Astrocyte (in vitro differentiated cells and primary cell): ENCODE data around the gene ENG. TPM values are rescaled to one million over a fixed set of nuclear protein-coding genes. Genes with fewer than 3 reads are reported as not detected.

ENCODE experiments used
- DNase-seq: peaks from one replicate; pipeline ENCODE4 v3.0.0-alpha.2; 2010; ENCODE audit warnings: low read depth
- FAIRE-seq: peaks from 2 replicates; lab custom pipeline; 2011; peaks lifted over from hg19 to GRCh38; lab: Jason Lieb, UNC
- H2AFZ ChIP-seq: 2 replicates; pipeline ENCODE4 v1.6.0; 2012; ENCODE audit warnings: low read depth, low read length, inconsistent platforms
- H3K27ac ChIP-seq: 2 replicates; pipeline ENCODE4 v1.5.1; 2011; ENCODE audit warnings: low read depth, low read length, inconsistent platforms
- H3K27me3 ChIP-seq: 2 replicates; pipeline ENCODE4 v1.6.0; 2011; ENCODE audit warnings: low read length, inconsistent platforms; ENCODE audit not compliant: insufficient read depth
- H3K36me3 ChIP-seq: 2 replicates; pipeline ENCODE4 v1.5.1; 2011; ENCODE audit warnings: low read length, inconsistent platforms; ENCODE audit not compliant: insufficient read depth
- H3K4me1 ChIP-seq: 2 replicates; pipeline ENCODE4 v1.5.1; 2011; ENCODE audit warnings: low read length, inconsistent platforms; ENCODE audit not compliant: insufficient read depth
- H3K4me2 ChIP-seq: 2 replicates; pipeline ENCODE4 v1.6.0; 2012; ENCODE audit warnings: low read length, inconsistent platforms
- H3K4me3 ChIP-seq: 2 replicates; pipeline ENCODE4 v1.5.1; 2011; ENCODE audit warnings: low read depth, mild to moderate bottlenecking, low read length, inconsistent platforms; ENCODE audit not compliant: insufficient read depth
- H3K79me2 ChIP-seq: 2 replicates; pipeline ENCODE4 v1.6.0; 2012; ENCODE audit warnings: mild to moderate bottlenecking, low read length, inconsistent platforms; ENCODE audit not compliant: insufficient read depth
- H3K9ac ChIP-seq: 2 replicates; pipeline ENCODE4 v1.6.0; 2012; ENCODE audit warnings: mild to moderate bottlenecking, low read length, inconsistent platforms
- H3K9me3 ChIP-seq: 2 replicates; pipeline ENCODE4 v1.5.1; 2012; ENCODE audit warnings: low read depth, mild to moderate bottlenecking, low read length, inconsistent platforms; ENCODE audit not compliant: insufficient read depth
- H4K20me1 ChIP-seq: 2 replicates; pipeline ENCODE4 v1.6.0; 2012; ENCODE audit warnings: low read length, inconsistent platforms; ENCODE audit not compliant: insufficient read depth
- H3K27ac Mint-ChIP-seq: one replicate; pipeline ENCODE4 v1.8.0; 2021; ENCODE audit warnings: mild to moderate bottlenecking, mixed read lengths; ENCODE audit not compliant: unreplicated experiment
- H3K27me3 Mint-ChIP-seq: one replicate; pipeline ENCODE4 v1.8.0; 2021; ENCODE audit warnings: low read depth, mixed read lengths; ENCODE audit not compliant: unreplicated experiment
- H3K36me3 Mint-ChIP-seq: one replicate; pipeline ENCODE4 v1.8.0; 2021; ENCODE audit warnings: low read depth, mixed read lengths; ENCODE audit not compliant: unreplicated experiment
- H3K4me1 Mint-ChIP-seq: one replicate; pipeline ENCODE4 v1.8.0; 2021; ENCODE audit warnings: low read depth, mixed read lengths; ENCODE audit not compliant: unreplicated experiment
- H3K4me3 Mint-ChIP-seq: one replicate; pipeline ENCODE4 v1.8.0; 2021; ENCODE audit warnings: mild to moderate bottlenecking, moderate library complexity, mixed read lengths; ENCODE audit not compliant: unreplicated experiment
- H3K9me3 Mint-ChIP-seq: one replicate; pipeline ENCODE4 v1.8.0; 2021; ENCODE audit warnings: mild to moderate bottlenecking, mixed read lengths; ENCODE audit not compliant: unreplicated experiment
- EZH2 ChIP-seq: IDR thresholded peaks from 2 replicates; pipeline ENCODE4 v1.6.1; 2012; ENCODE audit warnings: mild to moderate bottlenecking, low read length, inconsistent platforms; ENCODE audit not compliant: insufficient read depth
- total RNA-seq: library from RNA; stranded (reverse); gene quantifications from 2 replicates; pipeline ENCODE4 v1.2.1, GENCODE V29; 2021
- TF ChIP-seq, protein P1 (sequence below): IDR thresholded peaks from 2 replicates; pipeline ENCODE4 v1.5.1; 2011; ENCODE audit warnings: low read depth, mild to moderate bottlenecking, inconsistent platforms, low read length, moderate library complexity; ENCODE audit not compliant: insufficient read depth

The ENG gene
- total RNA-seq, 1 donor from 2014 or later, result 1.2 TPM

DNA sequence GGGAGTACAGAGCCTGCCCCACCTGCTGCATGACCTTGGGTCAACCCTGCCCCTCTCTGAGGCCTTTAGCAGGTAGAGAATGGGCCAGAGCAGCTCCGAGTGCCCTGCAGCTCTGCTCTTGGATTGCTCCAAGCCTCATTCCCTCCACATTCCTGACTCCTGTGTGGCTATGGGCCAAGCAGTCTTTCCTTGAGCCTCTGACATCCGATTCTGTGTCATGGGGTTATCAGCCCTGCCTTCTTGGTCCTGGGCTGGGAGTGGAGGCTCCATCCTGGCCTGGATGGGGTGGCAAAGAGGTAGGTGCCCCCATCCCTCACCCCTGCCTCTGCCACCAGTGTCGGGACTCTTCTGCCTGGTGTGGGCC is 38.1 kb downstream of the ENG start:
- Histone ChIP-seq H3K36me3 (peaks cover 13% of the 10 kb centered on the region), H3K4me1 (no peaks in the 10 kb centered on the region), H3K4me2 (no peak overlapping the region), H3K27me3 (no peaks in the 10 kb centered on the region), H3K9ac (no peak overlapping the region), H3K4me3 (no peak overlapping the region), H3K79me2 (no peaks in the 10 kb centered on the region), H3K9me3 (no peaks in the 10 kb centered on the region), H4K20me1 (peaks cover 5% of the 10 kb centered on the region), H2AFZ (no peak overlapping the region), H3K27ac (no peak overlapping the region)
- Mint-ChIP-seq H3K27ac (no peak overlapping the region), H3K9me3 (no peaks in the 10 kb centered on the region), H3K4me1 (peaks cover 1% of the 10 kb centered on the region), H3K4me3 (no peak overlapping the region), H3K27me3 (no peaks in the 10 kb centered on the region), H3K36me3 (peaks cover 12% of the 10 kb centered on the region)
- no peak for FAIRE-seq
- no peak for DNase-seq
- TF ChIP-seq, protein P1, sequence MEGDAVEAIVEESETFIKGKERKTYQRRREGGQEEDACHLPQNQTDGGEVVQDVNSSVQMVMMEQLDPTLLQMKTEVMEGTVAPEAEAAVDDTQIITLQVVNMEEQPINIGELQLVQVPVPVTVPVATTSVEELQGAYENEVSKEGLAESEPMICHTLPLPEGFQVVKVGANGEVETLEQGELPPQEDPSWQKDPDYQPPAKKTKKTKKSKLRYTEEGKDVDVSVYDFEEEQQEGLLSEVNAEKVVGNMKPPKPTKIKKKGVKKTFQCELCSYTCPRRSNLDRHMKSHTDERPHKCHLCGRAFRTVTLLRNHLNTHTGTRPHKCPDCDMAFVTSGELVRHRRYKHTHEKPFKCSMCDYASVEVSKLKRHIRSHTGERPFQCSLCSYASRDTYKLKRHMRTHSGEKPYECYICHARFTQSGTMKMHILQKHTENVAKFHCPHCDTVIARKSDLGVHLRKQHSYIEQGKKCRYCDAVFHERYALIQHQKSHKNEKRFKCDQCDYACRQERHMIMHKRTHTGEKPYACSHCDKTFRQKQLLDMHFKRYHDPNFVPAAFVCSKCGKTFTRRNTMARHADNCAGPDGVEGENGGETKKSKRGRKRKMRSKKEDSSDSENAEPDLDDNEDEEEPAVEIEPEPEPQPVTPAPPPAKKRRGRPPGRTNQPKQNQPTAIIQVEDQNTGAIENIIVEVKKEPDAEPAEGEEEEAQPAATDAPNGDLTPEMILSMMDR, result no peak
- no peak for TF ChIP-seq EZH2

DNA sequence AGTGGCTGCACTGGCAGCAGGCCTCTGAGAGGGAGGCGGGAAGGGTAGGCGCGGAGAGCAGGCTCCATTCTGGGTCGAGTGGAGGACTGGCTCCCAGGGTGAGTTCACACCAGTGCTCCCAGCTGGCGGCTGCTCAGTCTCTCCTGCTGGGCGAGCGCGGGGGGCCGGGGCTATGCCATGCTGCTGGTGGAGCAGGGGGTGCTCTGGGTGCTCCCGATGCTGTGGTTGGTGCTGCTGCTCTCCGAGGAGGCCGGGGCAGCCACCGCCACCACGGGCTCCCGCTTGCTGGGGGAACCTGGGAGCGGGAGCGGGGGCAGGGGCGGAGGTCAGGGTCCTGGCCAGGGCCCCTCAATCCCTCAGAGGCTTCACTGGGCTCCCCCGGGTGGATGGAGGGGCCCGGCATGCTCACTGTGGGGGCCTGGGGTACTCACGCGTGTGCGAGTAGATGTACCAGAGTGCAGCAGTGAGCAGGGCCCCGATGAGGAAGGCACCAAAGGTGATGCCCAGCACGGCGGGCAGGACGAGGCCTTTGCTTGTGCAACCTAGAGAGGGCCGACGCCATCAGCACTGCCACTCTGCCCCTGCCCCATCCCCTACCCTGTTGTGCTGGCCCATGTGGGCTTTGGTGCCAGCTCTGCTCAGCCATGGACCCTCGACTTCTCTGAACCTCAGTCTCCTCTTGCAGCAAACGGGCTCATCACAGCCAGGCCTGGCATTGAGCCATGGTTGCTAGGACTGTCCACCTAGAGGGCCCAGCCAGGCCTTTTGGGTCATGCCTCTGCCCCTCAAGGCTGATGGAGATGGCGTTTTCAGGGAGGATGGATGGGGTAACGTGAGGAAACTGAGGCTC is 38.7 kb downstream of the ENG start:
- H3K4me3 ChIP-seq, result no peak overlapping the region
- H3K4me1 Mint-ChIP-seq, result peaks cover 1% of the 10 kb centered on the region
- no peaks in the 10 kb centered on the region for H3K9me3 Mint-ChIP-seq
- H2AFZ ChIP-seq, result no peak overlapping the region
- H3K79me2 ChIP-seq, result no peaks in the 10 kb centered on the region
- peaks cover 12% of the 10 kb centered on the region for H3K36me3 Mint-ChIP-seq
- no peak overlapping the region for H3K27ac Mint-ChIP-seq
- no peaks in the 10 kb centered on the region for H3K4me1 ChIP-seq
- no peak overlapping the region for H3K9ac ChIP-seq
- DNase-seq (no peak), FAIRE-seq (no peak)
- TF ChIP-seq, protein P1, result no peak
- no peak for TF ChIP-seq EZH2
- H3K36me3 ChIP-seq, result peaks cover 13% of the 10 kb centered on the region
- no peaks in the 10 kb centered on the region for H3K27me3 ChIP-seq
- peaks cover 5% of the 10 kb centered on the region for H4K20me1 ChIP-seq
- no peaks in the 10 kb centered on the region for H3K27me3 Mint-ChIP-seq
- no peak overlapping the region for H3K27ac ChIP-seq
- H3K9me3 ChIP-seq, result no peaks in the 10 kb centered on the region
- H3K4me2 ChIP-seq, result no peak overlapping the region
- no peak overlapping the region for H3K4me3 Mint-ChIP-seq
